SK-N-DZ (cell line): ENCODE results near the gene AGAP6.
"Not testable (repeated sequence)": the region's sequence is repeated elsewhere in the genome, so short reads cannot be mapped to it uniquely, and the experiment has no call there.

ENCODE experiments used
- DNase-seq: peaks from one replicate; pipeline ENCODE4 v3.0.0-alpha.2; 2015; ENCODE audit warnings: low spot score
- small RNA-seq, 2 experiments: library from RNA; depleted of rRNA; stranded (forward); fragments of <200 nt; gene quantifications; one replicate each; pipeline ENCODE3, GENCODE V24; 2014

AGAP6 gene

GRCh38 chr10:50024716-50025383, 36.6 kb downstream of the AGAP6 start:
- DNase-seq = not testable (repeated sequence)

DNA sequence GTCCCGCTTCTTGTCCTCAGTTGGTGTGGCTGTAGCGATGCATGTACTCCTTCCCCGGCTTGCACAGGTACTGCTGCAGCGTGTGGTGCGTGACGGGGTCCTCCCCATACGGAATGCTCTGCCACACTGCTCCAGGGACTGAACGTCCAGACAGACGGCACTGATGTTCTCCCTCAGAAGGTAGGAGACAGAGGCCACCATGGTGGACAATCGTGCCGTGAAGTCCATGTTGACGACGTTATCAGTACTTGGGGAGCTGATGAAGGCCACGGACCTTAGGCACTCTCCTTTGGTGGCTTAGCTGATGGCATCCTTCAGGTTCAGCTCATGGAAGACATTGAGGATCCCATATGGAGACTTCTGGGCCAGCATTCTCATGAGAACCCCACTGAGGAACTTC, 37.4 kb downstream of the AGAP6 start:
- no peak for DNase-seq

- DNase-seq = no peak
Observed at GRCh38 chr10:50027195-50027594, 39.0 kb downstream of the AGAP6 start.

- DNase-seq = no peak
Observed at GRCh38 chr10:50033481-50033880, 45.3 kb downstream of the AGAP6 start.

GRCh38 chr10:50035337-50035736, 47.1 kb downstream of the AGAP6 start:
- not testable (repeated sequence) for DNase-seq

DNA sequence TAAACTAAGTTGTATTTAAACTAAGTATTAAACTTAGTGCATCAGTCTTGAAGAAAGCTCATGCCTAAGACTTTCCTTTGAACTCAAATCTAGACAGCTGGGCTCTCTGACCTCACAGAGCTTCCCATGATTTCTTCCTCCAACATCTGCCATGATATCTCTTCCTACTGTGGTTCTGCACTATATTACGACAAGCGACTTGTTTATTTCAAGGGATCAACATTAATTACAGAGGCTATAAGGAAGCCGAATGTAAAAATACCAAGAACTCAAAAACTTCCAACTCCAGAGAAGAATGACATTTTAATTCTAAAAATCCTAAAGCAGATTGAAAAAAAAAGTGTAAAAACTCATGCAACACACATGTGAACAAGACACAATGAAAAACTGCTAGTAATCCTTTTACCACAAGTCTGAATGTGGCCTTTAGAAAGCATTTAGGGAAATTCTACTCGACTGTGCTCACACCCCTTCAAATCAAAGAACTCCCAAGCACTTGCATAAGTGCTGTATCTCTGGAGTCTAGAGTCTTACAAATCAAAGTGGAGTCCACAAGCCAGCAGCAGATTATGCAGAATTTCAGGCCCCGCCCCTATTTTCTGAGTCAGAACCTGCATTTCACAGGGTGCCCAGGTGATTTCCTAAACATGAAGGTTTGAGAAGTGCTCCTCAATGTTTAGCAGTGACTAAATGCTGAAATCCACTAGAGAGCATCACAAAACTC, 56.9 kb downstream of the AGAP6 start:
- DNase-seq = no peak

DNA sequence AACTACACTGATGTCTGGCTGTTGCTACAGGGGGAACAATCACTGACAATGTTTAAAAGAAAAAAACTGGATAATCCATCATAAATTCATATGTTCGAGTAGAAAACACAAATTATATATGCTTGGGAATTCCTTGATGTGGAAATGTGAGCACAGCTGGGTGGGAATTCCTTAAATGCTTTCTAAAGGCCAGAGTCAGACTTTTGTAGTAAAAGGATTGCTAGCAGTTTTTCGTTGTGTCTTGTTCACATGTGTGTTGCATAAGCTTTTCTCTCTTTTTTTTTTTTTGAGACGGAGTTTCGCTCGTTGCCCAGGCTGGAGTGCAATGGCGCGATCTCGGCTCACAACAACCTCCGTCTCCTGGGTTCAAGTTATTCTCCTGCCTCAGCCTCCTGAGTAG, 58.3 kb downstream of the AGAP6 start:
- not testable (repeated sequence) for DNase-seq

GRCh38 chr10:50047594-50047993, 59.4 kb downstream of the AGAP6 start:
- not testable (repeated sequence) for DNase-seq

- not testable (repeated sequence) for DNase-seq
Observed at GRCh38 chr10:50051995-50052660, 63.9 kb downstream of the AGAP6 start.

DNA sequence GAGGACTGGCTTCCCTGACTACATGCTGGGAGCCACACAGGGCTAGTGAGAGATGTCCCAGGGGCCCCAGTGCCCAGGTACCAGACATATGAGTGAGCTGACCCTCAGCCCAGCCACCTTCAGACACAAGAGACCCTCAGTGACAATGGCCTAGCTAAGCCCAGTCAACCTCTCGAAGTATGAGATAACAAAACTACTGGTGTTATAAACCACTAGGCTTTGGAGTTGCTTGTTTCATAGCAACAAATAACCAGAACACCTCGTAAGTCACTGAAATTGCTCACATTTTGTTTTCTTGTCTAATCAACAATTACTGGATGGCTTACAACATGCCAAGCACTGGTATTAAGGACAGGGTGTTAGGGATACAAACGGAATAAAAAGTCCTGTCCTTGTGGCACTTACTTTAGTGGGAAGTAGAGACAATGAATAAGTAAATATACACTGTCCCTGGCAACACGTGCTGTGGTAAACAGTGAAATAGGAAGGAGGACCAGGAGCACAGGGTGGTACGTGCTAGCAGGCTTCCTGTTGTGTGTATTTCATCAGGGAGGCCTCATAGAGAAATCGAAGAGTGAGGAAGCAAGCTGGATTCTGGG, 64.7 kb downstream of the AGAP6 start:
- not testable (repeated sequence) for DNase-seq

DNA sequence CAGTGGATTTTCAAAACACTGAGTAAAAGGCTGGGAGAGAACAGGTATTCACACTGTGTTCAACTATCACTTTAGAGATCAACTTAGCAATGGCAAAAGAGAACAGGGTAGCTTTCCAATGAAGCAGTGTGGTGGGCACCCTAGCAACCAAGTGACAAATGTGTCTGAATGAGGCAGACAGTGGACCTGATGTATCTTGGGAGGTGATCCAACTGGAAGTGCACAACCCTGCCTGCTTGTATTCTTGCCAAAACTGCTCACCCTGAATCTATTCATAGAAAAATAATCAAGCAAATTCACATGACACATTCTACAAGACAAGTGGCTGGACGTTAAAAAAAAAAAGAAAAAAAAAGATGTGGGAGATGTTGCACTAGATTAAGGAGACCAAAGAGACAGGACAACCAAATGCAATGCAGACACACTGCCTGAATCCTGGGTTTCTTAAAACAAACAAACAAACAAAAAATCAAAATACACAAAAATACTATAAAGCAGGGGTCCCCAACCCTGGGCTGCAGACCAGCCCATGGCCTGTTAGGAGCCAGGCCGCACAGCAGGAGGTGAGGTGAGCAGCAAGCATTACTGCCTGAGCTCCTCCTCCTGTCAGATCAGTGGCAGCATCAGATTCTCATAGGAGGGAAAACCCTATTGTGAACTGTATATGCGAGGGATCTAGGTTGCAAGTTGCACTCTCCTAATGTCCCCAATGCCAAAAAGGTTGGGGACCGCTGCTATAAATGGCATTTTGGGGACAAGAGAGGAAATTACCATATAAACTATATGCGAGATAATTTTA, 67.5 kb downstream of the AGAP6 start:
- not testable (repeated sequence) for DNase-seq

DNA sequence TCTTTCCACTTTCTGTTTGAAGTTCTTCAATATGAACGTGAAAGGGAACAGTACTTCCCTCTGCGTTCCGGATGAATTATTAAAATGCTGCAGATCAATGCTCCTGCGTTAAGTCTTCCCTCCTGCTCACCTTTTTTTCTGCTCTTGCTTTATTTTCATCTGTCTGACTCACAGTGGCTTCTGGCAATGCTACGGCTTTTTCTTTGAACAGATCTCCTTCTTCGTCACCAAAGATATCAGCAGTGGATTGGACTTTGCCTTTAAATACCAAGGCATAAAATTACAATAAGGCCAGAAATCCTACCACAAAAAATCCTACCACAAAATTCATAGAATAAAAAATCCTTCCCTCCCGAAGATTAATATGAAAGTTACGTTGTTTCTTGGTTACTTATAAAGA, 68.4 kb downstream of the AGAP6 start:
- not testable (repeated sequence) for DNase-seq

DNA sequence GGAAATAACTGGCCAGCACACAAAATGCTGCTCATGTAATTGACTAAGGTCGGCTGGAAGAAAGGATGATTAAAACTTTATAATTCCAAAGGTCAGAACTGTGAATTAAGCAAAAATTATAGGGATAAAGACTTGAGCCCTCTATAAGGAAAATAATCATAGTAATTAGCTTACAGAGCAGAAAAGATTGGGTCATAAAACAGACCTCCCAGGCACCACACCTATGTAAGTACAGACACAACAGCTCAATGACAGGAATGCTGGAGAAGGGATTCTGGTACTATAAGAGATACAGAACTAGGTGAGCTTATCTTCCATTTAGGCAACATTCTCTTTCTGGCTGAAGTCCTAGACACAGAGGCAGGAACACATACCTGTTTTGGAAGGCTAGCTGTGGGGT, 70.5 kb downstream of the AGAP6 start:
- DNase-seq = not testable (repeated sequence)

DNA sequence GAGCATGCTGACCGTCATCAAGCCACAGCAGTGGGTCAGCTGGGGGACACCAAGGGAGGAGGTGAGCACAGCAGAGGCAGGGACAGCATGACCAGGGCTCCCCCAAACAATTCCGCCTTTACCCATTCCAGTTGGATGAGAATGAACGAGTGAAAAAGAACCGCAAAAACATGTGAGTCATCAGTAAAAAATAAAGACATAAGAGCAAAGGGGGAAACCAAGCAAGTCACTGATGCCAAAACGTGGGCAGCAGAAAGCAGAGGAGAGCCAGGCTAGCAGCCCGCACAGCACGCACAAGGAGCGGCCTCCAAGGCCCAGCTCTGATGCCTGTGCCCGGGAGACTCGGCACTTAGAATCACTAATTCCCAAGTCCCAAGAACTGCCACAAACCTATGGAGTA, 71.7 kb downstream of the AGAP6 start:
- DNase-seq = not testable (repeated sequence)

Small RNA genes within 50 kb of the gene (small RNA-seq; reads per million reads assigned to genes)
- 0 reads per million in 2 experiments for gene RNA5SP317
- 0.10 to 0.18 reads per million in 2 experiments for gene SNORA74C-2
